T-helper 2 cell treated with Interferon-gamma antibody and Interleukin-4, amounts not matched to agents 100 ng/mL and 5 ng/mL, for 36 hours (primary cell): ENCODE results near the gene PTPN12. TPM values are rescaled to one million over a fixed set of nuclear protein-coding genes. Genes with fewer than 3 reads are reported as not detected.
"Not testable (repeated sequence)": the region's sequence is repeated elsewhere in the genome, so short reads cannot be mapped to it uniquely, and the experiment has no call there.

ENCODE experiments used
- intact Hi-C: fragments of 100-400 bp; cut with micrococcal nuclease; formaldehyde crosslinking; loops from one replicate; pipeline ENCODE4 v1.15.1; 2023
- total RNA-seq: library from RNA; stranded (reverse); gene quantifications from 2 replicates; pipeline ENCODE4 v1.2.3, GENCODE V29; 2022

Gene PTPN12
- total RNA-seq, 1 donor from 2014 or later = 17.4 TPM

DNA sequence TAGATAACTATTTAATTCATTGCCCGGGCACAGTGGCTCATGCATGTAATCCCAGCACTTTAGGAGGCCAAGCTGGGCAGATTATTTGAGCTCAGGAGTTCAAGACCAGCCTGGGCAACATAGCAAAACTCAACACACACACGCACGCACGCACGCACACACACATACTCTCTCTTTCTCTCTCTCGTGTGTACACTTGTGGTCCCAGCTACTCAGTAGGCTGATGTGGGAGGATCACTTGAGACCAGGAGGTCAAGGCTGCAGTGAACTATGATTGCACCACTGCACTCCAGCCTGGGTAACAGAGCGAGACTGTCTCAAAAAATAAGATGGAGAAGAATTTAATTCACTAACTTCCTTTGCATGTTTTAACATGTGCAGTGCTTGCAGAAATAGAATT lies 38.1 kb downstream of the PTPN12 start:
- intact Hi-C loops = no loop called here

DNA sequence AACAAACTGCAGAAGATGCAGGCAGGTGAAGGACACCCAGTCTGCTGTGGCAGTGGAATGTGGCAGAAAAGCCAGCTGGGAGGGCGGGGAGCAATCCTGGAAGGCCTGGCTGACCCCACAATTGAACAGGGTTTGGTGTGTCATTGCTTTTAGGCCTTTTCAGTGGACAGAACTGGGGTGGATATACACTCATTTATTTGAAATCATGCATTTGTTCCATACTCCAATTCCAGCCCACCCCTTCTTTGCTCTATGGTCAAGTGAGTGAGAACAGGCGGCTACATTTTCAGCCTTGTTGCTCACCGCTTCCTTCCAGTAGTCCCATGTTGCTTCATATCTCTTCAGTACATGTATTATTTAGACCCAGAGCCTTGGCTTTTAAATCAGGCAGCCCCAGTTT lies 39.8 kb downstream of the PTPN12 start:
- intact Hi-C loops = no loop called here

DNA sequence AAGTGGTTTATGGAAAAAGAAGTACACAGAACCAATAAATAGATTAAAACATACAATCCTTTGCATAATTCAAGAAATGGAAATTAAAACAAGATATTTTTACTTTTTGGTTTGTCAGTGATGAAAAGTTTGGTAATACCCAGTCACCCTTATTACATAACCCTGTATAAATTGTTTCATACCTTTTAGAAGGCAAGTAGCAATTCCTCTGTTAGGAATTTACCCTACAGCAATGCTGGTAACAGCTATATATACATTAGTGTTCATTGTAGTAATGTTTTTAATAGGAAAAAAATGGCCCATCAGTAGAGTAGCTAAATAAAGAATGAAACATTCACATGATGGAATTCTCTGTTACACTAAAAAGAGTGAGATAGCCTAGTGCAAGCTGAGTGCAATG lies 42.7 kb downstream of the PTPN12 start:
- intact Hi-C loops = no loop called here

DNA sequence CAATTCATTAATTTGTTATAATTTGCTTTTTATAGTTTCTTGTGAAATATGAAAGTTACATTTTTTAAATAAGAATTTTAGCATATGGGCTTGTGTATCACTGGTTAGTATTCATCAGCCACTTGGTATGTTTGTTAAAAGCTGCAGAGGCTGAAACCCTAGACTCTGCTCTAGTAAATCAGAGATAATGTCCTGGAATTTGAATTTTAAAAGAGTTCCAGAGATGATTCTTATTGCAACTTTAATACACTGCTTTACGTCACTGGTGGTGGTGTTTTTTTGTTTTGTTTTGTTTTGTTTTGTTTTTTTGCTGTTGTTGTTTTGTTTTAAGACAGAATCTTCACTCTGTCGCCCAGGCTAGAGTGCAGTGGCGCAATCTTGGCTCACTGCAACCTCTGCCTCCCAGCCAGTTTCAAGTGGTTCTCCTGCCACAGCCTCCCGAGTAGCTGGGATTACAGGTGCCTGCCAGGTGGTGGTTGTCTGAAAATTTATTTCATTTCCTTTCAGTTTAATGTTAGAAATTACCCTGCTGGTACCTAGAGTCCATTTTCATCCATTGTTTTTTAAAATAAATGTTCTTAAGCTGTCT lies 43.8 kb downstream of the PTPN12 start:
- intact Hi-C loops = no loop called here

DNA sequence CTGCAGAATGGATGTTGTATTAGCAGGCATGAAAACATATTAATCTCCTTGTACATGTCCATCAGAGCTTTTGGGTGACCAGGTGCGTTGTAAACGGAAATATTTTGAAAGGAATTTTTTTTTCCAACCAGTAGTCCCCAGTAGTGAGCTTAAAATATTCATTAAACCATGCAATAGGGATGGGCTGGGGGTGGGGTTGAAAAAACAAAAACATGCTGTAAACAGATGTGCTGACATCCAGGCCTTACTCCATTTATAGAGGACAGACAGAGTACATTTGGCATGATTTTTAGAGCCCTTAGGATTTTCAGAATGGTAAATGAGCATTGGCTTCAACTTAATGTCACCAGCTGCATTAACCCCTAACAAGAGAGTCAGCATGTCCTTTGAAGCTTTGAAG lies 50.2 kb downstream of the PTPN12 start:
- intact Hi-C loops = no loop called here

DNA sequence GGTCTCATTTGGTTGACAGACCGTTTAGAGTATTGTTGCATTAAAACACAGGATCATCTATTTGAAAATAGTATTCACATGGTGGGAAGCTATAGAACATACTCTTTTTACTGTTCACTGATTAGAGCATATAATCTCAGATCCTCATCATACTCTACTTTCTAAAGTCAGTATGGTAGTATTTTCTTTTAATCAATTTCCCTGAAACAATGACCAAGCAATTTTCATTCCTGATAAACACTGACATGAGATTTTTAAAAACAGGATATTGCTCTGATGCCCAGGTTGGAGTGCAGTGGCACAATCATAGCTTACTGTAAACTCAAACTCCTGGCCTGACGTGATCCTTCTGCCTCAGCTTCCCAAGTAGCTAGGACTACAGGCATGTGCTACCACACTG lies 63.9 kb downstream of the PTPN12 start:
- intact Hi-C loops = no loop called here

DNA sequence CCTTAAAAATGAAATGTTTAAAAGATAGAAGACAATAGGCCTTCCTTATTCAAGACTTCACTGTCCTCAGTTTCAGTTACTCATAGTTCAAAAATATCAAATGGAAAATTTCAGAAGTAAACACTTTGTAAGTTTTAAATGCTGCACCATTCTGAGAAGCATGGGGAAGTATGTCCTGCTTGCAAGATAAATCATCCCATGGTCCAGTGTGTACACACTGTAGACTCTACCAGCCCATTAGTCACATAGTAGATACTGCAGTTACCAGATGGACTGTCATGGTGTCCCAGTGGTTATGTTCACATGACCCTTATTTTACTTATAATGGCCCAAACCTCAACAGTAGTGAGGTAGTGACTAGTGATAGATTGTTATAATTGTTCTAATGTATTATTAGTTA lies 69.5 kb downstream of the PTPN12 start:
- intact Hi-C loops = no loop called here

DNA sequence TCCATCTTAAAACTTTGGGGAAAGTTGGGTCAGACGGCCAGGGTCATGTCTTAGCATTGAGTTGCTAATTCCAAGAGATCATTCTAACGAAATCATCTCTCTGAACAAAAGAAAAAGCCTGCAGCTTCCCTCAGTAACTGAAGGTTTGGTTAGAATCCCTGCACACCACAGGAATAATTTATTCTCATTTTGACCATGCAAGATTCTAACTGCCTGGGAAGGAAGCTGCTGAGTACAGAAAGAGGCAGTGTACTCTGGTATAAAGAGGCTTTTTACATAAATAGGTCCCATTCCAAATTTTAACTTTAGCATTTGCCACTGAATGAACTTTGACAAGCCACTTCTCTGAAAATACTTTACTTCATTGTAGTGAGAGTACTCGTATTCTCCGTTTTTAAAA lies 82.2 kb downstream of the PTPN12 start:
- intact Hi-C loops = no loop called here

DNA sequence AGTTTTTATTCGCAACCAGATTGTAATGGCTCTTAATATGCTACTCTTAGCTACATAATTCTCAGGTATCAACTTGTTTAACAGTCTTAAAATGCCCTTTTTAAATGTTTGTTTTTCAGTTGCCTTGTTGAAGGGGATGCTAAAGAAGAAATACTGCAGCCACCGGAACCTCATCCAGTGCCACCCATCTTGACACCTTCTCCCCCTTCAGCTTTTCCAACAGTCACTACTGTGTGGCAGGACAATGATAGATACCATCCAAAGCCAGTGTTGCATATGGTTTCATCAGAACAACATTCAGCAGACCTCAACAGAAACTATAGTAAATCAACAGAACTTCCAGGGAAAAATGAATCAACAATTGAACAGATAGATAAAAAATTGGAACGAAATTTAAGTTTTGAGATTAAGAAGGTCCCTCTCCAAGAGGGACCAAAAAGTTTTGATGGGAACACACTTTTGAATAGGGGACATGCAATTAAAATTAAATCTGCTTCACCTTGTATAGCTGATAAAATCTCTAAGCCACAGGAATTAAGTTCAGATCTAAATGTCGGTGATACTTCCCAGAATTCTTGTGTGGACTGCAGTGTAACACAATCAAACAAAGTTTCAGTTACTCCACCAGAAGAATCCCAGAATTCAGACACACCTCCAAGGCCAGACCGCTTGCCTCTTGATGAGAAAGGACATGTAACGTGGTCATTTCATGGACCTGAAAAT lies 89.7 kb downstream of the PTPN12 start:
- intact Hi-C loops = no loop called here

DNA sequence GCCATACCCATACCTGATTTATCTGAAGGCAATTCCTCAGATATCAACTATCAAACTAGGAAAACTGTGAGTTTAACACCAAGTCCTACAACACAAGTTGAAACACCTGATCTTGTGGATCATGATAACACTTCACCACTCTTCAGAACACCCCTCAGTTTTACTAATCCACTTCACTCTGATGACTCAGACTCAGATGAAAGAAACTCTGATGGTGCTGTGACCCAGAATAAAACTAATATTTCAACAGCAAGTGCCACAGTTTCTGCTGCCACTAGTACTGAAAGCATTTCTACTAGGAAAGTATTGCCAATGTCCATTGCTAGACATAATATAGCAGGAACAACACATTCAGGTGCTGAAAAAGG lies 90.2 kb downstream of the PTPN12 start:
- intact Hi-C loops = no loop called here

DNA sequence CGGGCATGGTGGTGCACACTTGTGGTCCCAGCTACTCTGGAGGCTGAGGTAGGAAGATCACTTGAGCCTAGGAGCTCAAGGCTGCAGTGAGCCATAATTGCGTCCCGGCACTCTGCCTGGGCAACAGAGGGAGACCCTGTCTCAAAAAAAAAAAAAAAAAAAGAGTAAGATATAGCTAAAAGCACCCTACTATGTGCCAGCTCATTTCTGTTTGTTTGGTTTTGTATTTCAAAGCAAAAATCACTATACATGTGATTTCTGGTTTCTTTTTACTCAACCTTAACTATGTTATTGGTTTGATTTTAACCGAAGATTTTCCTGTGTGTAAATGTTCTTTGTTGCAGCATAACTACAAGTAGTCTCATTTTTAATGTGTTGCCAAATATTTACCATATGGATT lies 92.7 kb downstream of the PTPN12 start:
- intact Hi-C loops = no loop called here

DNA sequence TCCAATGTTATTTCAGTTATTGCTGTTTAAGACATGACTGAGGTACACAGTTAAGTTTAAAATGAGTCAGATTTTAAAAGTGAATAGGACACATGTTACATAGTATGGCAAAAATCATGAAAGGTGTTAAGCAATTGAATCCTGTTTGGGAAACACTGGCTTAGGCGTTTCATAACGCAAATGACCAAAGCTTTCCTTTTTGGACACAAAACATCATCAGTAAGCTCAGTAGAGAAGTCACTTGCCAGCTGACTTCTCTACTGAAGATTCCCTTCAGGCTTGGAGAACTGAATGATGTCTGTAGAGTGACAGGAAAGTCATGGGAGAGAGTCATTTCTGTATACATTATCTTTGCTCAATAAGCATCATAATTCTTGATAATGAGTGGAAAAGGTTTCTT lies 94.7 kb downstream of the PTPN12 start:
- intact Hi-C loops = no loop called here

DNA sequence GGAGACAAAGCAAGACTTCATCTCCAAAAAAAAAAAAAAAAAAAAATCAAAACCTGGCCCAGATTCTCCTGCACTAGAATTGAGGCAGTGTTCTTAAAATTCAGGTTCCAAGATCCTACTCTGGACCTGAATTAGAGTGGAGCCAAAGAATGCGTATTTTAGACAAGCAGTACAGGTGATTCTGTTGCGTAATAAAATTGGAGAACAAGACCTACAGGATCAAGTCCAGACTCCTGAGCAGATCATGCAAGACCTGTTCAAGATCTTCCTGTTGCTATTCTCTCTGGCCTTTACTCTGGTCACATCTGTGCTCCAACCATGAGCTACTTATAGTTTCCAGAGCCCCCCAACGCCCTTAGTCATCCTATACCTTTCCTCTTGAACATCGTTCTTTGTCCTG lies 107.7 kb downstream of the PTPN12 start:
- intact Hi-C loops = no loop called here

DNA sequence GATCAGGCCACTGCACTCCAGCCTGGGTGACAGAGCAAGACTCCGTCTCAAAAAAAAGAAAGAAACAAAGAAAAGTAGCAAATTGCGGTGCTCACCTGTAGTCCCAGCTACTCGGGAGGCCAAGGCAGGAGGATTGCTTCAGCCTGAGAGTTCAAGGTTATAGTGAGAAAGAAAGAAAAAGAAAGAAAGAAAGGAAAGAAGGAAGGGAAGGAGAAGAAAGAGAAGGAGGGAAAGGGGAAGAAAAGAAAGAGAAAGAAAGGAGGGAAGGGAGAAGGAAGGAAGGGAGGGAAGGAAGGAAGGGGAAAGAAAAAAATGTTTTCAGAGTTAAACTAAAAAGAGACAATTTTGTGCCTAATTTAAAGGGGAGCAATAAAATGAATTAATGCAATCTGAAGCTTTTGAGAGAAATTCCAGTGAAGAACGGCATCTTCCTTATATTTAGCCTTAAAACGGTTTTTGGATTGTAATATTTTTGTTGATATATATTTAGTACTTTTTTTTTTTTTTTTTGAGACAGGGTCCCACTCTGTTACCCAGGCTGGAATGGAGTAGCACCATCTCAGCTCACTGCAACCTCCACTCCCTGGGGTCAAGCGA lies 111.7 kb downstream of the PTPN12 start:
- intact Hi-C loops = no loop called here

DNA sequence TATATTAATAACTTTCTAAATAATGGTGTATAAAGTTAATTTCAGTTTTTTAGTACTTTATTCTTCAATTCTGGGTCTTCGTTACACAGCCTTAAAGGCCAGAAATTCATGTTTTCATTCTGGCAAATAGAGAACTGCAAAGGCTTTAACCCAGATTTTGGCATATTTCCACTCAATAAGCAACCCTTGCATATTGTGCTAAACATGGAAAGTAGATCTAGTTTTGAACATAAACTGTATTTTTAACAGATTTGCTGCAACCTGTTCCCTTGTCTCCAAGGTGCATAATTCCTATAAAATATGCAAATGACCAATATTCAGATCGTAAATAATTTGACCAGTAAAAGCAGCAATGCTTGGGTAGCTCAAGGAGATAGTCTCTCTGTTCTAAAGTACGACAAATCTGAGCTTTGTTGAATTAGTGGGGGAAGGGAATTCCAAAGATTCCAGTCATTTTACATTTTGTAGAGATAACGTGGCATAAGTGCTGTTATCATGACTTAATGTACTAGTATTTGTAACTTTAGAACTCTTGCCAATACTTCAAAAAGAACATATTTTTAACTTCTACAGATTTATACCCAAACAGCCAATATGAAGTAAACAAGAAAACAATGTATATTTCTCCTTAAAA lies 112.7 kb downstream of the PTPN12 start:
- intact Hi-C loops = loop anchor here (2.0 kb wide), 1 partner anchor 391 kb away; no protein-coding TSS in a partner anchor

DNA sequence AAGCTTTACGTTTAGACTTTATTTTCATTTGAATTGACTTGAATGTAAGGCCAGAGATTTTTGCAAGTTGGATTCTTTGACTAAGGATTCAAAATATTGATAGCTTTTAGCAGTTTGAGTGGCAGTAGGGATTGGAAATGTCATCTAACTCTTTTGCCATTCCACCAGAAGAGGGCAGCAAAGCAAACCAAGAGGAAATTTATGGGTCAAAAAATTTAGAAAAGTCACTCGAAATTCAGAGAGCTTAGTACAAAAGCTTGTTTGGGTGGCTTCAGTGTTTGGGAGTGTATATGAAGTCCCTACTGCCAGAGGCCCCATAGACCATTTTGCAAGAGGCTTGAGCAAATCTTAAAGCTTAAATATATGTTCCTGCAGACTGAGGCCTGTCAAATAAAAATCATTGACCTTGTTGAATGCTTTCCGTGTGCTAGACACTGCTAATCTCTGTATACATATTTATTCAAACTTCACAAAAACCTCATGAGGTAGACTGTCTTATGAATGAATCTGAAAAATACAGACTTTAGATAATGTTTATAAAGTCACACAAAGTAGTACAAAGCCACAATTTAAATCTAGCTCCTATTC lies 114.6 kb downstream of the PTPN12 start:
- intact Hi-C loops = loop anchor here (1.0 to 2.0 kb wide), 2 partner anchors 108 to 389 kb away; no protein-coding TSS in a partner anchor

DNA sequence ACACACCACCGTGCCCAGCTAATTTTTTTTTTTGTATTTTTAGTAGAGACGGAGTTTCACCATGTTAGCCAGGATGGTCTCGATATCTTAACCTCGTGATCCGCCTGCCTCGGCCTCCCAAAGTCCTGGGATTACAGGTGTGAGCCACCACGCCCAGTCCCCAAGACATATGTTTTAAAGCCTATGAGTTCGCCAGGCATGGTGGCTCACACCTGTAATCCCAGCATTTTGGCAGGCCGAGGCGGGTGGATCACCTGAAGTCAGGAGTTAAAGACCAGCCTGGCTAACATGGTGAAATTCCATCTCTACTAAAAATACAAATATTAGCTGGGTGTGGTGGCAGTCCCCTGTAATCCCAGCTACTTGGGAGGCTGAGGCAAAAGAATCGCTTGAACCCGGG lies 115.7 kb downstream of the PTPN12 start:
- intact Hi-C loops = not testable (repeated sequence)

DNA sequence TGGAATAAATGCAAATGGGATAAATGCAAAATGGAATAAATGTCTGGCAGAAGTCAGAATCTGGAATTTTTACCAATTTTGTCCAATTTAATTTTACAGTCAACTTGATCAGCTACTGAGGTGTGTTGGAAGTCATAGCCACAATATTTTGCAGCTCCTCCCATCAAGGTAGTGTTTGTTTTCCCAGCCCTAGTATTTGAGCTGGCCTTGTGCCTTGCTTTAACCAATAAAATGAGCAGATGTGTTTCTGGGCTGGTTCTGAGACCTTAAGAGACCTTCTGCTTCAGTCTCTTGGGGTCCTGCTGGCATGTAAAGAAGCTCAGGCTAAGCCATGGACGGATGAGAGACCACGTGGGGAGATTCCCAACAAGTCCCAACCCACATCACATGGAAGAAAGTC lies 116.5 kb downstream of the PTPN12 start:
- intact Hi-C loops = no loop called here

DNA sequence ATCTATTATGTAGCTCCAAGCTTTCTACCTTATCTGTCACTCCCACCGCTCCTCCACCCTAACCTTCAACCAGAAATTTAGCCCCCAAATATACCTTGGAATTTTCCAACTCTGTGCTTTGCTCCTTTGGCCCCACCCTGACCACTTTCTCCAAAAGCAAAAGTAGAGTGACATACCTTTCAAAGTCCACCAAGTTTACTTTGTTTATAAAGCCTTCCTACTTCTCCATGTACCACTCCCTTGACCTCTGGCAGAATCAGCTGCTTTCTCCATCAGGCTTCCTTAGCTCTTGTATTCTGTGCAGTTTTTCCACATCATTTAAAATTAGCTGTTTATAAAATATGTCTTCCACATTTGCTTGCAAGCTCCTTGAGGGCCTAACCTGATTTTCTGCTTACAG lies 118.3 kb downstream of the PTPN12 start:
- intact Hi-C loops = loop anchor here (5.0 kb wide), 1 partner anchor 282 kb away; no protein-coding TSS in a partner anchor

DNA sequence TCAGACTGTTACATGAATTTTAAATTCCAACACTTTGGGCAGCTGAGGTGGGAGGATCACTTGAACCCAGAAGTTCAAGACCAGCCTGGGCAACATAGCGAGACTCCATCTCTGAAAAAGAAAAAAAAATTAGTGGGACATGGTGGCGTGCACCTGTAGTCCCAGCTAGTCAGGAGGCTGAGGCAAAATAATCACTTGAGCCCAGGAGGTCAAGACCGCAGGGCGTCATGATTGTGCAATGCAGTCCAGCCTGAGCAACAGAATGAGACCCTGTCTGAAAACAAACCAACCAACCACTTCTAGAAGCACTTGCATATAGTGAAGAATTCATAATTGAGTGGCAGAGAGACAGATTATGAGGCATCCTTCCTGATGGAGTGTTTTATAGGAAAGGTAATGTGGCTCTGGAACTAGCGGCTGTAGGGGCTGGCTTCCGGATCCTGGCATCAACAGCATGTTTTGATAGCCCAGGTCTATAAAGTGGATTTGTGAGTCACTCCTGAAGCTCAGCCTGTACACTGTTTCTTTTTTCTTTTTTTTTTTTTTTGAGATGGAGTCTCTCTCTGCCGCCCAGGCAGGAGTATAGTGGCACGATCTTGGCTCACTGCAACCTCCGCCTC lies 118.9 kb downstream of the PTPN12 start:
- intact Hi-C loops = loop anchor here (2.0 to 5.0 kb wide), 2 partner anchors 281 to 383 kb away; no protein-coding TSS in a partner anchor
